ENCODE measurements around the gene TUBE1.

The TUBE1 gene

GRCh38 chr6:112027942-112028674 lies 59.2 kb downstream of the TUBE1 start:
- no peak for ATAC-seq
- TF ChIP-seq TOX (CRISPR knock-in tag; IDR thresholded peaks at IDR 0.05; ENCODE audit: borderline replicate concordance) (no peak), ZFP3 (CRISPR knock-in tag; IDR thresholded peaks at IDR 0.05) (no peak), ZC3H10 (CRISPR knock-in tag; IDR thresholded peaks at IDR 0.05) (no peak), PATZ1 (CRISPR knock-in tag; IDR thresholded peaks at IDR 0.05; ENCODE audit: borderline replicate concordance) (no peak), ZNF565 (CRISPR knock-in tag; conservative IDR thresholded peaks at IDR 0.05; ENCODE audit: low read depth) (no peak), TSHZ2 (CRISPR knock-in tag; IDR thresholded peaks at IDR 0.05) (no peak), CREB5 (CRISPR knock-in tag; IDR thresholded peaks at IDR 0.05; ENCODE audit: low read depth) (no peak), ZNF8 (CRISPR knock-in tag; IDR thresholded peaks at IDR 0.05) (no peak), BACH2 (CRISPR knock-in tag; IDR thresholded peaks at IDR 0.05; ENCODE audit: borderline replicate concordance) (no peak), OSR1 (CRISPR knock-in tag; IDR thresholded peaks at IDR 0.05) (no peak), SNAI2 (CRISPR knock-in tag; IDR thresholded peaks at IDR 0.05) (no peak)

- TF ChIP-seq ZNF565 (CRISPR knock-in tag; conservative IDR thresholded peaks at IDR 0.05; ENCODE audit: low read depth) (no peak), RARB (CRISPR knock-in tag; IDR thresholded peaks at IDR 0.05) (no peak), SNAI2 (CRISPR knock-in tag; IDR thresholded peaks at IDR 0.05) (no peak), ZNF70 (CRISPR knock-in tag; IDR thresholded peaks at IDR 0.05) (no peak), ARNTL (CRISPR knock-in tag; IDR thresholded peaks at IDR 0.05; ENCODE audit: borderline replicate concordance, low read depth) (no peak), TOX (CRISPR knock-in tag; IDR thresholded peaks at IDR 0.05; ENCODE audit: borderline replicate concordance) (no peak), TCF4 (CRISPR knock-in tag; IDR thresholded peaks at IDR 0.05; ENCODE audit: borderline replicate concordance) (no peak), GLIS3 (CRISPR knock-in tag; IDR thresholded peaks at IDR 0.05) (no peak), ZC3H10 (CRISPR knock-in tag; IDR thresholded peaks at IDR 0.05) (no peak), ISL1 (CRISPR knock-in tag; IDR thresholded peaks at IDR 0.05) (no peak), POU6F1 (CRISPR knock-in tag; IDR thresholded peaks at IDR 0.05; ENCODE audit: borderline replicate concordance, low read depth) (no peak), OSR1 (CRISPR knock-in tag; IDR thresholded peaks at IDR 0.05) (no peak), ZNF8 (CRISPR knock-in tag; IDR thresholded peaks at IDR 0.05) (no peak), ESRRG (CRISPR knock-in tag; IDR thresholded peaks at IDR 0.05) (no peak), ZFP30 (CRISPR knock-in tag; IDR thresholded peaks at IDR 0.05) (no peak), CSRNP3 (CRISPR knock-in tag; IDR thresholded peaks at IDR 0.05) (no peak), BACH2 (CRISPR knock-in tag; IDR thresholded peaks at IDR 0.05; ENCODE audit: borderline replicate concordance) (no peak), CREB5 (CRISPR knock-in tag; IDR thresholded peaks at IDR 0.05; ENCODE audit: low read depth) (no peak), TSHZ2 (CRISPR knock-in tag; IDR thresholded peaks at IDR 0.05) (no peak), CSDC2 (CRISPR knock-in tag; IDR thresholded peaks at IDR 0.05) (no peak)
- ATAC-seq = no peak
Observed at GRCh38 chr6:112026933-112027332, 60.3 kb downstream of the TUBE1 start.

Measured in SK-N-SH treated with all-trans-retinoic acid at 6 μM for 48 hours (cell line).